GM23248 (cell line): Measurements from ENCODE around the gene PITPNB. TPM values are rescaled to one million over a fixed set of nuclear protein-coding genes. Genes with fewer than 3 reads are reported as not detected.

Experiments used
- DNase-seq: peaks from one replicate; pipeline ENCODE4 v3.0.0-alpha.2; 2015
- H2AFZ ChIP-seq: fragments of 200-600 bp; sonication (generic); 2 replicates; pipeline ENCODE4 v1.6.1; 2016; ENCODE audit warnings: antibody characterized with exemption
- H3F3A ChIP-seq: fragments of 200-600 bp; sonication (generic); 2 replicates; pipeline ENCODE4 v1.6.1; 2016; ENCODE audit warnings: mild to moderate bottlenecking, antibody characterized with exemption, mixed run types; ENCODE audit not compliant: insufficient read depth
- H3K27ac ChIP-seq: fragments of 200-600 bp; sonication (generic); 2 replicates; pipeline ENCODE4 v1.5.1; 2016; ENCODE audit warnings: mild to moderate bottlenecking
- H3K27me3 ChIP-seq: fragments of 200-600 bp; sonication (generic); replicated peaks from 2 replicates; pipeline ENCODE4 v1.6.1; 2016; ENCODE audit warnings: mild to moderate bottlenecking; ENCODE audit not compliant: insufficient read depth
- H3K36me3 ChIP-seq: fragments of 200-600 bp; sonication (generic); 2 replicates; pipeline ENCODE4 v1.6.1; 2016; ENCODE audit warnings: low read depth, mild to moderate bottlenecking
- H3K4me1 ChIP-seq: fragments of 200-600 bp; sonication (generic); 2 replicates; pipeline ENCODE4 v1.6.1; 2016; ENCODE audit warnings: mild to moderate bottlenecking; ENCODE audit not compliant: insufficient read depth
- H3K4me2 ChIP-seq: fragments of 200-600 bp; sonication (generic); one replicate; pipeline ENCODE4 v1.6.1; 2016; ENCODE audit warnings: mild to moderate bottlenecking; ENCODE audit not compliant: unreplicated experiment
- H3K4me3 ChIP-seq: fragments of 200-600 bp; sonication (generic); 2 replicates; pipeline ENCODE4 v1.5.1; 2016; ENCODE audit warnings: mild to moderate bottlenecking
- H3K79me2 ChIP-seq: fragments of 200-600 bp; sonication (generic); 2 replicates; pipeline ENCODE4 v1.6.1; 2016; ENCODE audit warnings: mild to moderate bottlenecking; ENCODE audit not compliant: insufficient read depth
- H3K9ac ChIP-seq: fragments of 200-600 bp; sonication (generic); 2 replicates; pipeline ENCODE4 v1.6.1; 2016; ENCODE audit warnings: mild to moderate bottlenecking
- H3K9me2 ChIP-seq: fragments of 200-600 bp; sonication (generic); 2 replicates; pipeline ENCODE4 v1.6.1; 2016; ENCODE audit warnings: mixed run types, mild to moderate bottlenecking, moderate library complexity; ENCODE audit not compliant: insufficient read depth
- H3K9me3 ChIP-seq: fragments of 200-600 bp; sonication (generic); one replicate; pipeline ENCODE4 v1.6.1; 2017; ENCODE audit warnings: low read depth
- H4K20me1 ChIP-seq: fragments of 200-600 bp; sonication (generic); 2 replicates; pipeline ENCODE4 v1.6.0; 2016; ENCODE audit not compliant: insufficient read depth
- EZH2 ChIP-seq: fragments of 200-600 bp; sonication (generic); IDR thresholded peaks from 2 replicates; pipeline ENCODE4 v1.6.1; 2018; ENCODE audit warnings: antibody characterized with exemption, mild to moderate bottlenecking; ENCODE audit not compliant: insufficient read depth, poor library complexity, severe bottlenecking
- EZH2phosphoT487 ChIP-seq: fragments of 200-600 bp; sonication (generic); IDR thresholded peaks from 2 replicates; pipeline ENCODE4 v1.6.1; 2018; ENCODE audit warnings: antibody characterized with exemption, moderate library complexity, mild to moderate bottlenecking, low read depth; ENCODE audit not compliant: insufficient read depth
- WGBS, 2 experiments: methylation state at CpG; one replicate each; pipeline ENCODE4 v1.1.6; 2015 to 2017; ENCODE audit warnings: low lambda C conversion rate in 2 of 2, low coverage in 1 of 2; ENCODE audit errors: missing lambda C conversion rate in 2 of 2; 5-methylcytosine and 5-hydroxymethylcytosine counted together
- in situ Hi-C: fragments of 300-500 bp; cut with MboI; formaldehyde crosslinking; loops from 2 replicates; pipeline ENCODE4 v1.15.0; 2020
- polyA plus RNA-seq: library from polyadenylated mRNA; unstranded; fragments of >200 nt; fragmentation: Nextera tagmentation; extraction: Ambion mirVana; gene quantifications from 2 replicates; pipeline ENCODE4 v1.2.1, GENCODE V29; 2016
- total RNA-seq: library from RNA; depleted of rRNA; stranded (reverse); fragments of >200 nt; shearing (Covaris generic); gene quantifications from 2 replicates; pipeline ENCODE4 v1.2.3, GENCODE V29; 2014

The PITPNB gene
- total and polyA plus RNA-seq, 2 experiments from 2014 or later: 17.7 to 82.1 TPM

GRCh38 chr22:27905653-27906052 is 13.4 kb downstream of the PITPNB start:
- Histone ChIP-seq H3K27me3 (no peaks in the 10 kb centered on the region), H2AFZ (no peak overlapping the region), H3K9me3 (no peaks in the 10 kb centered on the region), H3K9ac (no peak overlapping the region), H3K79me2 (peaks cover 100% of the 10 kb centered on the region), H3K9me2 (no peaks in the 10 kb centered on the region), H3K4me2 (no peak overlapping the region), H3K4me3 (no peak overlapping the region), H4K20me1 (peaks cover 9% of the 10 kb centered on the region; the same call in 1 of the 2 replicates), H3F3A (peaks cover 29% of the 10 kb centered on the region), H3K4me1 (peaks cover 5% of the 10 kb centered on the region; the same call in 1 of the 2 replicates), H3K36me3 (peaks cover 22% of the 10 kb centered on the region), H3K27ac (peak overlapping the region; percentile 20)
- DNase-seq: no peak
- TF ChIP-seq EZH2: no peak
- TF ChIP-seq EZH2phosphoT487: no peak
- in situ Hi-C loops: no loop called here
- 73 to 78% methylated on average over 4 of the region's 4 CpGs for WGBS, 2 experiments

DNA sequence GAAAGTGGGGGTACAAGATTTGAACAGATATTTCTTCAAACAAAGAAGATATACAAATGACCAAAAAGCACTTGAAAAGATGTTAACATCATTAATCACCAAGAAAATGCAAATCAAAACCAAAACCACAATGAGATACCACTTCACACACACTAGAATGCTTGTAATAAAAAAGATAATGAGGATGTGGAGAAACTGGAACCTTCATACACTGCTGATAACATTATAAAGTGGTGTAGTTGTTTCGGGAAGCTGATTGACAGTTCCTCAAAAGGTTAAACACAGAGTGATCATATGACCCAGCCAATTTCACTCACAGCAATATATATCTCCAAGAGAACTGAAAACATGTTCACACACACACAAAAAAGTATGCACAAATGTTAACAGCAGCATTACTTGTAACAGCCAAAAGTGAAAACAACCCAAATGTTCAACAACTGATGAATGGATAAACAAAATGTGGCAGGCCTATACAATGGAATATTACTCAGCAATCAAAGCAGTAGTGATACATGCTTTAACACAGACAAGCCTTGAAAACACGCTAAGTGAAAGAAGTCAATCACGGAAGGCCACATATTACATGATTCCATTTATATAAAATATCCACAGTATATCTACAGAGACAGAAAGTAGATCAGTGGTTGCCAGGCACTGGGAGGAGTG is 15.1 kb downstream of the PITPNB start:
- no peak for DNase-seq
- TF ChIP-seq EZH2phosphoT487: no peak
- in situ Hi-C loops: no loop called here

GRCh38 chr22:27900153-27900552 is 18.9 kb downstream of the PITPNB start:
- peaks cover 99% of the 10 kb centered on the region for H3K79me2 ChIP-seq
- H3K9ac ChIP-seq: no peak overlapping the region
- H3K4me3 ChIP-seq: no peak overlapping the region
- TF ChIP-seq EZH2 (no peak), EZH2phosphoT487 (no peak)
- no peaks in the 10 kb centered on the region for H4K20me1 ChIP-seq
- in situ Hi-C loops: no loop called here
- 100% methylated on average over 1 of the region's 1 CpG for WGBS, 2 experiments
- no peak for DNase-seq
- H3K27me3 ChIP-seq: no peaks in the 10 kb centered on the region
- peaks cover 11% of the 10 kb centered on the region for H3F3A ChIP-seq
- H2AFZ ChIP-seq: no peak overlapping the region
- H3K27ac ChIP-seq: no peak overlapping the region
- no peaks in the 10 kb centered on the region for H3K4me1 ChIP-seq
- H3K4me2 ChIP-seq: no peak overlapping the region
- H3K9me2 ChIP-seq: no peaks in the 10 kb centered on the region
- peaks cover 39% of the 10 kb centered on the region for H3K36me3 ChIP-seq
- H3K9me3 ChIP-seq: no peaks in the 10 kb centered on the region

More for the DNA sequence above, 15.1 kb downstream of the PITPNB start:
- no peak overlapping the region for H3K4me3 ChIP-seq
- H3K36me3 ChIP-seq: peaks cover 15% of the 10 kb centered on the region
- peaks cover 29% of the 10 kb centered on the region for H3F3A ChIP-seq
- no peaks in the 10 kb centered on the region for H3K9me3 ChIP-seq
- H3K4me2 ChIP-seq: no peak overlapping the region
- H3K79me2 ChIP-seq: peaks cover 100% of the 10 kb centered on the region
- no peak overlapping the region for H2AFZ ChIP-seq
- H3K9ac ChIP-seq: no peak overlapping the region
- peaks cover 5% of the 10 kb centered on the region; the same call in 1 of the 2 replicates for H3K4me1 ChIP-seq
- no peaks in the 10 kb centered on the region for H3K9me2 ChIP-seq
- H4K20me1 ChIP-seq: peaks cover 4% of the 10 kb centered on the region; the same call in 1 of the 2 replicates
- 97 to 98% methylated on average over 3 of the region's 3 CpGs for WGBS, 2 experiments
- H3K27me3 ChIP-seq: no peaks in the 10 kb centered on the region
- no peak overlapping the region for H3K27ac ChIP-seq

DNA sequence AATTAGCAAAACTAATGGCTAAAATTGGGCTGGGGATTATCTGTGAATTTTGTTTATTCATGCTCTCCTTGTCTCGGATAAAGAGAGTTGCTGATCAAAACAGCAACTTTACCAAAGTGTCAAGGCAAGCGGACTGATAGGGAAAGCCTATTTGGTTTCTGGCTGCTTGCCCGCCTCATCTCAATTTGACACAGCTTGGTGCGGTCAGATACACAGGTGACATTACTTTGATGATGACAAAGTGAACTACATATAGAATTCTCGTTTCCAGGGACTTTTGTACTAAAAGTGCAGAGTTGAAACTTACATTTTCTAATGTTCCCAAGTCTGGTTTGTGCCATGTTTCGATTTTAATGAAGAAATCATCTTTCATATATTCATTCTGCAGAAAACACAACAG is 22.8 kb downstream of the PITPNB start:
- Histone ChIP-seq H3K4me2 (no peak overlapping the region), H3K4me3 (no peak overlapping the region), H3K79me2 (peaks cover 96% of the 10 kb centered on the region), H3K4me1 (no peaks in the 10 kb centered on the region), H3F3A (no peaks in the 10 kb centered on the region), H4K20me1 (no peaks in the 10 kb centered on the region; the same call in 1 of the 2 replicates), H3K9ac (no peak overlapping the region), H2AFZ (no peak overlapping the region), H3K27me3 (no peaks in the 10 kb centered on the region), H3K27ac (no peak overlapping the region), H3K36me3 (peaks cover 72% of the 10 kb centered on the region), H3K9me3 (no peaks in the 10 kb centered on the region), H3K9me2 (no peaks in the 10 kb centered on the region)
- 97 to 99% methylated on average over 6 of the region's 6 CpGs for WGBS, 2 experiments
- no peak for TF ChIP-seq EZH2
- no peak for TF ChIP-seq EZH2phosphoT487
- in situ Hi-C loops: no loop called here
- DNase-seq: no peak
